ENCODE measurements around the gene CFAP69. TPM values are rescaled to one million over a fixed set of nuclear protein-coding genes. Genes with fewer than 3 reads are reported as not detected.

Gene CFAP69
- total and polyA plus RNA-seq, 7 donors = 0.55 to 4.9 (median 1.7) TPM

- Histone ChIP-seq H3K27me3 (ENCODE audit: insufficient read depth in 3 of 3, low read length in 2 of 3) (no peaks in the 10 kb centered on the region), H3K27ac (no peak overlapping the region), H3K9me3 (no peaks in the 10 kb centered on the region), H3K36me3 (ENCODE audit: insufficient read depth in 1 of 2, low read depth in 1 of 2) (no peaks in the 10 kb centered on the region), H3K4me3 (no peak overlapping the region), H3K4me1 (no peaks in the 10 kb centered on the region)
- DNase-seq (no peak), ATAC-seq (no peak)
- TF ChIP-seq CTCF (IDR thresholded peaks at IDR 0.05) = no peak
- intact Hi-C loops (cut with DNase I) = loop anchor here in 1 of 2 donors (10.0 kb wide), 1 partner anchor 104 kb away; no protein-coding TSS in a partner anchor
- 80 to 85% (median 81%) methylated on average over 1 of the region's 1 CpG for WGBS, 3 donors
Measured at GRCh38 chr7:90269163-90269562, 24.2 kb downstream of the CFAP69 start.

- no peaks in the 10 kb centered on the region for H3K4me1 ChIP-seq
- no peak for ATAC-seq
Measured at GRCh38 chr7:90270431-90271178, 25.6 kb downstream of the CFAP69 start.

GRCh38 chr7:90271753-90272152, 26.8 kb downstream of the CFAP69 start:
- no peak for DNase-seq
- Histone ChIP-seq H3K4me3 (no peak overlapping the region), H3K4me1 (no peaks in the 10 kb centered on the region), H3K36me3 (ENCODE audit: insufficient read depth in 1 of 2, low read depth in 1 of 2) (no peaks in the 10 kb centered on the region), H3K27me3 (ENCODE audit: insufficient read depth in 3 of 3, low read length in 2 of 3) (no peaks in the 10 kb centered on the region), H3K27ac (no peak overlapping the region), H3K9me3 (no peaks in the 10 kb centered on the region)
- 74 to 78% (median 74%) methylated on average over 2 of the region's 2 CpGs for WGBS, 3 donors
- TF ChIP-seq CTCF (IDR thresholded peaks at IDR 0.05) = no peak
- intact Hi-C loops (cut with DNase I) = no loop called here
- no peak for ATAC-seq

More at GRCh38 chr7:90270431-90271178, 25.6 kb downstream of the CFAP69 start:
- no peak for TF ChIP-seq CTCF (IDR thresholded peaks at IDR 0.05)
- no peaks in the 10 kb centered on the region for H3K36me3 ChIP-seq (ENCODE audit: insufficient read depth in 1 of 2, low read depth in 1 of 2)
- no peak for DNase-seq
- no peaks in the 10 kb centered on the region for H3K27me3 ChIP-seq (ENCODE audit: insufficient read depth in 3 of 3, low read length in 2 of 3)
- no peaks in the 10 kb centered on the region for H3K9me3 ChIP-seq
- intact Hi-C loops (cut with DNase I) = no loop called here
- H3K27ac ChIP-seq = no peak overlapping the region
- 95 to 99% (median 97%) methylated on average over 2 of the region's 2 CpGs for WGBS, 3 donors
- no peak overlapping the region for H3K4me3 ChIP-seq

- 89 to 92% (median 90%) methylated on average over 2 of the region's 2 CpGs for WGBS, 3 donors
- ATAC-seq = no peak
- Histone ChIP-seq H3K36me3 (ENCODE audit: insufficient read depth in 1 of 2, low read depth in 1 of 2) (no peaks in the 10 kb centered on the region), H3K4me3 (no peak overlapping the region), H3K9me3 (no peaks in the 10 kb centered on the region), H3K27ac (no peak overlapping the region), H3K4me1 (no peaks in the 10 kb centered on the region), H3K27me3 (ENCODE audit: insufficient read depth in 3 of 3, low read length in 2 of 3) (no peaks in the 10 kb centered on the region)
- intact Hi-C loops (cut with DNase I) = no loop called here
- no peak for DNase-seq
- no peak for TF ChIP-seq CTCF (IDR thresholded peaks at IDR 0.05)
Measured at GRCh38 chr7:90272242-90272641, 27.3 kb downstream of the CFAP69 start.

- H3K27me3 ChIP-seq (ENCODE audit: insufficient read depth in 3 of 3, low read length in 2 of 3) = no peaks in the 10 kb centered on the region
- H3K27ac ChIP-seq = no peak overlapping the region
- H3K9me3 ChIP-seq = no peaks in the 10 kb centered on the region
- DNase-seq (no peak), ATAC-seq (no peak)
- no peaks in the 10 kb centered on the region for H3K4me1 ChIP-seq
- intact Hi-C loops (cut with DNase I) = no loop called here
- H3K36me3 ChIP-seq (ENCODE audit: insufficient read depth in 1 of 2, low read depth in 1 of 2) = no peaks in the 10 kb centered on the region
- no peak overlapping the region for H3K4me3 ChIP-seq
- TF ChIP-seq CTCF (IDR thresholded peaks at IDR 0.05) = no peak
Measured at GRCh38 chr7:90274161-90274560, 29.2 kb downstream of the CFAP69 start.

Data from psoas muscle (tissue), 8 donors.